GM19395 (cell line): ENCODE results near the gene FBXW2.
A peak's percentile ranks its signal among the peaks of the same experiment; 100 is the strongest.

Experiments used
- ATAC-seq: cut with Tn5 transposase; IDR thresholded peaks from one replicate; pipeline ENCODE4 v1.9.1; 2021; ENCODE audit warnings: mild to moderate bottlenecking, moderate library complexity; ENCODE audit not compliant: unreplicated experiment

Gene FBXW2

GRCh38 chr9:120780367-120780766 is 12.8 kb downstream of the FBXW2 start:
- no peak for ATAC-seq

GRCh38 chr9:120779227-120779626 is 14.0 kb downstream of the FBXW2 start:
- ATAC-seq, result no peak

GRCh38 chr9:120778758-120779157 is 14.5 kb downstream of the FBXW2 start:
- ATAC-seq, result no peak

GRCh38 chr9:120777229-120777628 is 16.0 kb downstream of the FBXW2 start:
- no peak for ATAC-seq

GRCh38 chr9:120776788-120777187 is 16.4 kb downstream of the FBXW2 start:
- ATAC-seq, result no peak

GRCh38 chr9:120775859-120776258 is 17.4 kb downstream of the FBXW2 start:
- ATAC-seq, result no peak

GRCh38 chr9:120774719-120775118 is 18.5 kb downstream of the FBXW2 start:
- no peak for ATAC-seq

- ATAC-seq, result no peak
These were observed 20.0 kb downstream of the FBXW2 start for GRCh38 chr9:120773256-120773655.

GRCh38 chr9:120770931-120771330 is 22.3 kb downstream of the FBXW2 start:
- no peak for ATAC-seq

- no peak for ATAC-seq
These were observed 24.3 kb downstream of the FBXW2 start for GRCh38 chr9:120768886-120769285.

- ATAC-seq, result no peak
These were observed 25.0 kb downstream of the FBXW2 start for GRCh38 chr9:120768247-120768646.

- no peak for ATAC-seq
These were observed 25.8 kb downstream of the FBXW2 start for GRCh38 chr9:120767451-120767850.

- no peak for ATAC-seq
These were observed 27.2 kb downstream of the FBXW2 start for GRCh38 chr9:120765910-120766425.

- no peak for ATAC-seq
These were observed 28.7 kb downstream of the FBXW2 start for GRCh38 chr9:120764476-120764875.

GRCh38 chr9:120761006-120761405 is 32.2 kb downstream of the FBXW2 start:
- ATAC-seq, result no peak

GRCh38 chr9:120759755-120760400 is 33.3 kb downstream of the FBXW2 start:
- ATAC-seq, result no peak

GRCh38 chr9:120758544-120758943 is 34.7 kb downstream of the FBXW2 start:
- no peak for ATAC-seq

- ATAC-seq, result no peak
These were observed 35.9 kb downstream of the FBXW2 start for GRCh38 chr9:120757026-120757913.

GRCh38 chr9:120756531-120756930 is 36.7 kb downstream of the FBXW2 start:
- ATAC-seq, result no peak

- ATAC-seq, result peak; percentile 57
These were observed 37.3 kb downstream of the FBXW2 start for GRCh38 chr9:120755810-120756434.

GRCh38 chr9:120755044-120755443 is 38.2 kb downstream of the FBXW2 start:
- peak; percentile 82 for ATAC-seq

GRCh38 chr9:120750421-120750820 is 42.8 kb downstream of the FBXW2 start:
- no peak for ATAC-seq
